Measurements from ENCODE around the gene SMG6.

Gene SMG6

GRCh38 chr17:2191227-2191626, 112.4 kb downstream of the SMG6 start:
- POLR2A ChIA-PET, result no interaction called here
- Histone ChIP-seq H3K4me3 (ENCODE audit: low read depth, low read length) (no peak overlapping the region), H3K4me1 (ENCODE audit: control insufficient read depth, insufficient read depth, low read length) (peaks cover 10% of the 10 kb centered on the region), H3K9me3 (ENCODE audit: control insufficient read depth, insufficient read depth, low read depth, low read length) (no peaks in the 10 kb centered on the region), H3K27ac (ENCODE audit: extremely low read depth, low read depth, low read length) (no peak overlapping the region), H3K36me3 (ENCODE audit: control insufficient read depth in 2 of 2, insufficient read depth in 1 of 2, low read length in 2 of 2) (peaks cover 7 to 44% of the 10 kb centered on the region in 2 experiments)
- no peak for TF ChIP-seq ZBTB8A (tag by site-specific recombination; IDR thresholded peaks at IDR 0.05)
- TF ChIP-seq ZNF747 (tag by site-specific recombination; IDR thresholded peaks at IDR 0.05), result no peak
- TF ChIP-seq ZNF837 (tag by site-specific recombination; IDR thresholded peaks at IDR 0.05), result no peak
- no peak for TF ChIP-seq ZNF23 (tag by site-specific recombination; IDR thresholded peaks at IDR 0.05; ENCODE audit: borderline replicate concordance)
- no peak for TF ChIP-seq KLF7 (tag by site-specific recombination; IDR thresholded peaks at IDR 0.05; ENCODE audit: borderline replicate concordance)
- no peak for TF ChIP-seq ZNF280D (tag by site-specific recombination; IDR thresholded peaks at IDR 0.05)
- no peak for TF ChIP-seq ZNF580 (tag by site-specific recombination; IDR thresholded peaks at IDR 0.05)
- no peak for TF ChIP-seq PRDM2 (tag by site-specific recombination; IDR thresholded peaks at IDR 0.05; ENCODE audit: borderline replicate concordance)
- TF ChIP-seq EGR2 (tag by site-specific recombination; IDR thresholded peaks at IDR 0.05; ENCODE audit: low read depth), result no peak
- no peak for TF ChIP-seq KLF16 (tag by site-specific recombination; IDR thresholded peaks at IDR 0.05)
- TF ChIP-seq ZNF624 (tag by site-specific recombination; IDR thresholded peaks at IDR 0.05), result no peak
- no peak for TF ChIP-seq RBAK (tag by site-specific recombination; IDR thresholded peaks at IDR 0.05)
- CTCF ChIA-PET, result interaction anchor here (0.7 kb wide), 1 partner anchor 331 kb away, joined by 3 read pairs; no protein-coding TSS in a partner anchor

- H3K27ac ChIP-seq (ENCODE audit: extremely low read depth, low read depth, low read length), result no peak overlapping the region
- H3K4me3 ChIP-seq (ENCODE audit: low read depth, low read length), result no peak overlapping the region
- H3K36me3 ChIP-seq (ENCODE audit: control insufficient read depth in 2 of 2, insufficient read depth in 1 of 2, low read length in 2 of 2), result peaks cover 17 to 55% of the 10 kb centered on the region in 2 experiments
- TF ChIP-seq WT1 (tag by site-specific recombination; IDR thresholded peaks at IDR 0.05), result peak; percentile 72
- TF ChIP-seq ZBTB8A (tag by site-specific recombination; IDR thresholded peaks at IDR 0.05), result no peak
- H3K4me1 ChIP-seq (ENCODE audit: control insufficient read depth, insufficient read depth, low read length), result peaks cover 6% of the 10 kb centered on the region
- CTCF ChIA-PET, result interaction anchor here (0.7 to 2.1 kb wide), 2 partner anchors 34 to 55 kb away, joined by 3 to 6 read pairs; no protein-coding TSS in a partner anchor
- POLR2A ChIA-PET, result interaction anchor here (0.5 kb wide), 1 partner anchor 673 kb away, joined by 3 read pairs; the partner anchor contains the start of gene INPP5K
- H3K9me3 ChIP-seq (ENCODE audit: control insufficient read depth, insufficient read depth, low read depth, low read length), result no peaks in the 10 kb centered on the region
Measured at GRCh38 chr17:2190014-2190413, 113.6 kb downstream of the SMG6 start.
